GM18511 (cell line): Measurements from ENCODE around the gene AFG1L.

Experiments
- ATAC-seq: cut with Tn5 transposase; IDR thresholded peaks from one replicate; pipeline ENCODE4 v1.9.1; 2021; ENCODE audit warnings: mild to moderate bottlenecking, moderate library complexity; ENCODE audit not compliant: unreplicated experiment

Gene AFG1L

GRCh38 chr6:108568551-108569305, 273.9 kb downstream of the AFG1L start:
- no peak for ATAC-seq

DNA sequence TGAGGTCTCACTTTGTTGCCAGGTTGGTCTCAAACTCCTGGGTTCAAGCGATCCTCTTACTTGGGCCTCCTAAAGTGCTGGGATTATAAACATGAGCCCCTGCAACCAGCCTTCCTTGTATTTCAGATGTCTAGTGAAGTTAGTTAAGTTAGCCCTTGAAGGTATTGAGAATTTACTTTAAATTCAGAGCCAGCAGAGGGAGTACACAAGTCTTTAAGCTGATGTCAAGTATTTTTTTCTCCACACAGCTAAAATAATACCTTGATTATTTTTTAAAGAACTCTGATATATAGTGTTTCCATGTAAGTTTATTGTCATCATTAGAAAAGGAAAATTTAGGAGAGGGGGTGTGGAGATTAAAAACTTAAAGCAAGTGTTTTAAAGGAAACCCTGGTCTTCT, 275.7 kb downstream of the AFG1L start:
- no peak for ATAC-seq

DNA sequence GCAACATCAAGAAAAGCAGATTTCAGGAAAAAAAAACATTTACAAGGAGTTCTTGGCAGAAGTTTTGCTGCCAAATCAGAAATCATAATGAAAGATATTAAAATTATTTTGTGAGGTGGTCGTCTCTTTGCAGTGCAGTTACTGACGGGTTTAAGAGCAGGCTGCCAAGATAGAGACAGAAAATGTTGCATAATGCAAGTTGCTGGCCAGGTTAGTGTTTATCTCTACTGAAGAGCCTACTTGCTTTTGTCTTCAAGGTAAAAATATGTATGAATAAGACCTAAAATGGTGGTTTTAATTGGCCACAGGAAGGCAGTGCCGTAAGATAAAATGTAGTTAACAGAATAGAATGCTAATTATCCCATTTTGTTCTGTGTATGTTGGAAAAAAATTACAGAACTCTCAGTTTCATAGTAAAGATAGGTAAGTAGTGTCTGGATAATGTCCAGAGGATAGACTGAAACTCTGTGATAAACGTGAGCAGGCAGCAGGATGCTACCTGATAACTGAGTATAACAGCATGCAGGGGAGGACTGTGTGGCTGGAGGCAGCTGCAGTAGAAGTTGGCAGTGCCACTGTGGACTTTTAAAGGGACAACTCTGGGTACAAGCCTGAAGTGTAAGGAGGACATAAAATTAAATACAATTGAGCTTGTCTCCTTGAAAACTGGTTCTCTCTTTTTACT, 279.7 kb downstream of the AFG1L start:
- ATAC-seq, result no peak
